PFSK-1 (cell line): ENCODE measurements around the gene SOCS7.

Experiments used
- FOXP2 ChIP-seq: optimal IDR thresholded peaks from 2 replicates; pipeline ENCODE3; 2011; ENCODE audit warnings: borderline replicate concordance, control low read depth, inconsistent platforms; ENCODE audit not compliant: insufficient read depth; ENCODE audit errors: extremely low read length, extremely low read depth
- POLR2AphosphoS5 ChIP-seq: IDR thresholded peaks from 2 replicates; pipeline ENCODE4 v1.6.1; 2012; ENCODE audit warnings: low read depth, mild to moderate bottlenecking, control low read depth, low read length, moderate library complexity
- REST ChIP-seq, 2 experiments: IDR thresholded peaks; 2 replicates each; pipeline versions ENCODE4 v1.6.1 to v1.8.0; 2011 to 2012; ENCODE audit warnings: low read depth in 2 of 2, low read length in 2 of 2, control low read depth in 1 of 2, inconsistent platforms in 1 of 2, mild to moderate bottlenecking in 1 of 2, moderate library complexity in 1 of 2; ENCODE audit not compliant: insufficient read depth in 1 of 2
- SIN3A ChIP-seq: IDR thresholded peaks from 2 replicates; pipeline ENCODE4 v1.6.1; 2012; ENCODE audit warnings: mild to moderate bottlenecking, low read length, moderate library complexity, borderline replicate concordance; ENCODE audit not compliant: insufficient read depth
- TAF1 ChIP-seq: IDR thresholded peaks from 2 replicates; pipeline ENCODE4 v1.6.1; 2012; ENCODE audit warnings: low read length, control low read depth, borderline replicate concordance; ENCODE audit not compliant: insufficient read depth

Gene SOCS7

GRCh38 chr17:38434178-38434665 is 82.6 kb downstream of the SOCS7 start:
- TF ChIP-seq FOXP2, result no peak
- no peak for TF ChIP-seq TAF1
- TF ChIP-seq REST (IDR thresholded peaks at IDR 0.05; ENCODE audit: insufficient read depth in 1 of 2, low read depth in 2 of 2, low read length in 2 of 2), result no peak

- TF ChIP-seq POLR2AphosphoS5 (no peak), SIN3A (no peak), REST (IDR thresholded peaks at IDR 0.05; ENCODE audit: insufficient read depth in 1 of 2, low read depth in 2 of 2, low read length in 2 of 2) (no peak), TAF1 (no peak), FOXP2 (no peak)
Observed at GRCh38 chr17:38435795-38436194, 84.2 kb downstream of the SOCS7 start.

GRCh38 chr17:38436386-38436785 is 84.7 kb downstream of the SOCS7 start:
- TF ChIP-seq POLR2AphosphoS5 (no peak), TAF1 (no peak), REST (IDR thresholded peaks at IDR 0.05; ENCODE audit: insufficient read depth in 1 of 2, low read depth in 2 of 2, low read length in 2 of 2) (no peak), SIN3A (no peak), FOXP2 (no peak)

- TF ChIP-seq FOXP2 (no peak), TAF1 (no peak), POLR2AphosphoS5 (no peak), SIN3A (no peak), REST (IDR thresholded peaks at IDR 0.05; ENCODE audit: insufficient read depth in 1 of 2, low read depth in 2 of 2, low read length in 2 of 2) (no peak)
Observed at GRCh38 chr17:38439436-38439835, 87.8 kb downstream of the SOCS7 start.

GRCh38 chr17:38440614-38441397 is 89.2 kb downstream of the SOCS7 start:
- TF ChIP-seq SIN3A (no peak), FOXP2 (no peak), REST (IDR thresholded peaks at IDR 0.05; ENCODE audit: insufficient read depth in 1 of 2, low read depth in 2 of 2, low read length in 2 of 2) (no peak), POLR2AphosphoS5 (no peak), TAF1 (no peak)
